Kidney tubule cell (primary cell): ENCODE results near the gene ETHE1.

Experiments used
- DNase-seq: peaks from one replicate; pipeline ENCODE4 v3.0.0-alpha.2; 2018; ENCODE audit warnings: low spot score

ETHE1 gene

DNA sequence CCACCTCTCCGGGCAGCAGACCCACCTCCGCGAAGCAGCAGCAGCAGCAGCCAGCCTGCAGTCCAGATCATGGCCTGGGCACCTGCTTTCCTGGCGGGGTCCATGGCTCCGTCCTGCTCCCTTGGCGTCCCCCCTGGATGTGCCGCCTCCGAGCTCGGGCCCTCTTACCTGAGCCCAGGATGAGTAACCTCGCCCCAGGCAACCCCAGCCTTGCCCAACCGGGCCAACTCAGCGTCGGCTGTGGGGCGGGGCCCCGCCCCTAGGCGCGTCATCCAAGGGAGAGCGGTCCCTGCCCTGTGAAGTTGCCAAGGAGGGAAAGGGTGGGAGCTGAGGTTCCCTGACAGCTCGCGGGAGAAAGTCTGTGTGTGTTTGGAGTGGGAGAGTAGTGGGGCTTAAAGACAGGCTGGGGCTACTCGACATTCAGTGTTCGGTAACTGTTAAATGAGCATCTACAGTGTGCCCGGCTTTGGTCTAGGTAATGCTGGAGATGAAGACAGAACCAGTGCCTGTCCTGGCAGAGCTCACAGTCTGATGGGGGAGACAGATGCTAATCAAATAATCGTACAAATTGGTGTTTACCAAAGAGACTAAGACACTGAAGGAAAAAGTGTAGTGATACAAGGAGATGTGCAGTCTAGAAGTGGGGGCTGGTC lies 61.4 kb downstream of the ETHE1 start, which contains the start of gene LYPD3:
Gene LYPD3 (minus strand): TSS at position 141 of the 653 bp plus-strand sequence. CDS start 37 bp downstream, at position 104.
- DNase-seq, result peak; percentile 70

DNA sequence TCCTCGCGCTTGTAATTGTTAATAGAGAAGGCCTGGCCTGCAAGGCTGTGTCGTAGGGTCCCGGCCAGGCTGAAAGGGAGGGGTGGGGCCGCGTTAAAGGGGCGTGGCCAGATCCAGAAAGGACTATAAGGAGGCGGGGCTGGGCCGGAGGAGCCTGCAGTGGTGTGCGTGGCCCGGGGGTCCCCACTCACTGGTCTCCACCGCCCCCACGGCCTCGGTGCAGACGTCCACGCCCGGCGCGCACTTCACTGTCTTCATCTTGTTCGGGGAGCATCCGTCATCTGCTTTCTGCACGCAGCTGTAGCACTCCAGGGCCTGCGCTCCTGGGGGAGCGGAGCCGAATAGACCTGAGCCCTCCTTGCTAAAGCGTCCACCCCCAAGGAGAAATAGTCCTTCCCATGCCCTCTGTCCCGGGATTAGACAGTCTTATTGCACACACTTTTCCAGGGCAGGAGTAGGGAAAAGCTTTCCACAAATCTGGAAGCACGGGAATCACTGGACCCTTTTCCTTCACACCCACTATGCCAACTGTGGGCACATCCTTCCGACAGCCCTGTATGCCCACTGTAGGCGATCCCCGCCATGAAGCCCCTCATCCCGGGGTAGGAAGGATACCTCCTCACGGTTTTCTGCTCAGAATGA lies 62.7 kb downstream of the ETHE1 start:
- no peak for DNase-seq

DNA sequence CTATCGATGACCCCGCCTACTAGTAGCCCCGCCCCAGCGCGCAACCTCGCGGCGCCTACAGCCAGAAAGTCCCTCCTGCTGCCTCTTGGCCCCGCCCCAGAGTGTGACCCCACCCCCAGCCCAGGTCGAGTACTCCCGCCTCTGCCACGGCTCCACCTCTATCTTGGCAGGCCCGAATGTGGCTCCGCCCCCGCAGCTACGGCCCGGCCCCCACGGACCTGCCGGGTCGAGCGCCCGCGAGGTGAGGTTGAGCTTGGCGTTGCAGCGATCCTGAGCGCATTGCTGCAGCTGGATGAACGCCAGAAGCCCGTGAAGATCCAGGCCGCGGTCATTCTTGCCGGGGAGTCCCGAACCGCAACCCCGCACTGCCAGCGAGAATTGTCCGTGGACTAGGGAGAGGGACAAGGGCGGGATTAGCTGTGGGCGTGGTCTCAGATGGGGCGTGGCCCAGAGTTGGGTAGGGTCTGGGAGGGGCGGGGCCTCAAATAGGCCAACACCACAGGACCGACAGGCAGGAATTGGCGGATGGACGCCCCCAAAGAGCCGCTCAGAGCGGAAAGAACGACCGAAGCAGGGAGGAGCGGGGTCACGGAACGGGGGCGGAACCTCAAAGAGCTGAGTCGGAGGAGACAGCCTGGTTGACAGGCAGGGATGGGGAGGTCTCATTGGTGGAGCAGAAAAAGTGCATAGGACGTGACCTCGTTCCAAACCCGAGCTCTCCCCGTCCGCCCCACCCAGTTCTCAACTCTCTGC lies 63.4 kb downstream of the ETHE1 start:
- DNase-seq, result peak; percentile 91

DNA sequence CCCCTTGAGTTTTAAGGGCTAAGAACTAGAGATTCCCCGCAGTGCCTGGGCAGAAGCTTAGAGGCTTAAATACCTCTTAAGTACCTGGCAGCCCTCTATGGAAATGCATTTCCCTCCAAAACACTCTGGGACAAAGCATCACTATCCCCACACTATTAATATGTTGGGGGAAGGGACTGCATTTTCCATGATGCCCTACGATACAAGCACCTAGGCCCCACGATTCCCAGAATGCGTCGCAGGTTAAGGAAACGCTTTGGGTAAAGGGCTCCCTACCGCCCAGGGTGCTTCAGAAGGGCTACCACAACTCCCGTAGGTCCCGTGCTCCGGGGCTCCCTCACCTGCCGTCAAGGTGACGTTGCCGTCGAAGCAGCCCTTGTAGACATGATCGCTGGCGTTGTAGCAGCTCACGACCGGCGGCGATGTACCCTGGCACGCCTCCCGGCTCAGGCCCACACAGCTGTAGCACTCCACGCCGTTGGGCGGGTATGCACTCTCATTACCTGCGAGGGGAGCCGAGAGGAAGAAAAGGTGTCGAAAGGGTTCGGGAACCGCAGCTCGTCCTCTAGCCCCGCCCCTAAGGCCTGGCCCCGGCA lies 64.1 kb downstream of the ETHE1 start:
- no peak for DNase-seq

DNA sequence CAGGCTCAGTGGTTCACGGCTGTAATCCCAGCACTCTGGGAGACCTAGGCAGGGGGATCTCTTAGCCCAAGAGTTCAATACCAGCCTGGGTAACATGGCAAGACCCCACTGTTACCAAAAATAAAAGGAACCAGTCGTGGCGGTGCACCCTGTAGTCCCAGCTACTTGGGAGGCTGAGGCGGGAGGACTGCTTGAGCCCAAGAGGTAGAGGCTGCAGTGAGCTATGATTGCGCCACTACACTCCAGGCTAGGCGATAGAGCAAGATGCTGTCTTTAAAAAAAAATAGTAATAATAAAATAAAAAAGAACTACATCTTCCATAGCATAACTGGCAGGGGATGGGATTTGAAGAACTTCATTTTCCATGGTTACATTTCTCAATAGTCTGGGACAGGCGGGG lies 64.6 kb downstream of the ETHE1 start:
- no peak for DNase-seq

DNA sequence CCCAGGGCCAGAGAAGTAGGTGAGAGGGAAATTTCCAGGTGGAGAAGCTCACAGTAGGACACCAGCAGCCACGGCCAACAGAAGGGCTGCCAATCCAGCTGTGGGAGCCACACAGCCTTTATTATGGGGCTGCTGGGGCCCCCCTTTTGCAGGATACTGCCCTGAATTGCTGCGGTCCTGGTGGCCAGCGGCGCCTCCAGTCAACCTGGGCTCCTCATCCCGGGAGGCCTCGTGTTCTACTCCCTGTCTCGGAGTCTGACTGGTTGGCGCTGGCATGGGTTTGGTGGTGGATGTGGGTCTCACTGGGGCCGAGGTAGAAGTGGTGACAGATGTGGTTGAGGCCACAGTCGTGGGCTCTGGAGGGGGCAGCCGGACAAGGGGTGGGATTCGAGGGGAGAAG lies 65.7 kb downstream of the ETHE1 start:
- no peak for DNase-seq

DNA sequence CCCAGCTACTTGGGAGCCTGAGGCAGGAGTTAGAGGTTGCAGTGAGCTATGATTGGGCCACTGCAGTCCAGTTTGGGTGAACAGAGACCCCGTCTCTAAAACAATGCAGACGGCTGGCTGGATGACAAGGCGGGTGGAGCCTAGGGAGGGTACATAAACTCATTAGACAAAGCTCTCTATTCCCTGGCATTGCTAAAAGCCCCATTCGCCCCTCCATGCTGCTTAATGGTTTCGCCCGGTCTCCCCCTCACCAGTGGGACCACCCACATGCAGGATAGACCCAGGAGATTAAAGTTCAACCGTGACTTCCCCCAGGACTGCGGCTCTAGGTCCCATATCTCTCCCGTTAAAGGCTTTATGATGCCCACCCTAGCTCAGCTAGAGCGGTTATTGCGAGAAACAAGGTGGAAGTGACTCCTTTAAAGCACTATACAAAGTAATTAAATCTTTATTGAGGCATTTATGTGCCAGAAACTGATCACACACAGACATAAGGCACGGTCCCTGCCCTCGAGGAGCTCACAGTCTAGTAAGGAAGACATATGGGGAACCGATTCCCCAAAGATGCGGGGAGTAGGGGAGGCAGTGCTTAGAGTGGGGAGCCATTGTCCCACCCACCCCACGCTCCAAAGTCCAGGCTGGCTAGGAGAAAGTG lies 66.5 kb downstream of the ETHE1 start:
- DNase-seq, result no peak

DNA sequence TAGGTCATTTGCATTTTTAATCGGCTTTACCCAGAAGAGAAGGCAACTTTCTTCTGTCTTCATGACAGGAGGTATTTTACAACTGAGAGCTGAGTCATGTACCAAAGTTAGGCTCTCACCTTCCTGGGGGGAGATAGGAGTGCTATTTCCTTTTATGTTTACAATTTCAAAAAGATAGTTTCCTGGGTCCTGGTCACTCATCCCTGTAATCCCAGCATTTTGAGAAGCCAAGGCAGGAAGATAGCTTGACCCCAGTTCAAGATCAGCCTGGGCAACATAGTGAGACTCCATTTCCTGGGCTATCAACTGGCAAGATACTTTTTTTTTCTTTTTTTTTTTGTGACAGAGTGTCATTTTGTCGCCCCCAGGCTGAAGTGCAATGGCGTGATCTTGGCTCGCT lies 69.2 kb downstream of the ETHE1 start:
- DNase-seq, result peak; percentile 32
